BJ (cell line): ENCODE results near the gene PHLDB1. TPM values are rescaled to one million over a fixed set of nuclear protein-coding genes. Genes with fewer than 3 reads are reported as not detected.

Experiments
- CTCF ChIA-PET: fragments of 350-600 bp; formaldehyde crosslinking; extraction: SDS; loops from one replicate; lab custom pipeline; 2021; ENCODE audit warnings: antibody characterized with exemption, inconsistent platforms; lab: Yijun Ruan, JAX
- POLR2A ChIA-PET: fragments of 300-600 bp; sonication (Branson Sonifier 250); formaldehyde crosslinking; extraction: SDS; loops from one replicate; lab custom pipeline; 2021; ENCODE audit warnings: antibody characterized with exemption; lab: Charles Lee
- DNase-seq: peaks from one replicate; pipeline ENCODE4 v3.0.0-alpha.2; 2011; ENCODE audit warnings: low read depth
- H3K27me3 ChIP-seq: 2 replicates; pipeline ENCODE4 v1.6.0; 2011; ENCODE audit warnings: low read length; ENCODE audit not compliant: control insufficient read depth, insufficient read depth
- H3K36me3 ChIP-seq: 2 replicates; pipeline ENCODE4 v1.5.1; 2011; ENCODE audit warnings: low read length; ENCODE audit not compliant: control insufficient read depth, insufficient read depth
- H3K4me3 ChIP-seq: 2 replicates; pipeline ENCODE4 v1.5.1; 2011; ENCODE audit warnings: low read depth, mild to moderate bottlenecking, control low read depth, low read length
- polyA plus RNA-seq: library from polyadenylated mRNA; depleted of rRNA; stranded (reverse); fragments of >200 nt; gene quantifications from 2 replicates; pipeline ENCODE4 v1.2.3, GENCODE V29; 2011
- TF ChIP-seq, protein P1 (sequence below): IDR thresholded peaks from 2 replicates; pipeline ENCODE4 v1.5.1; 2011; ENCODE audit warnings: low read depth, mild to moderate bottlenecking, control low read depth, inconsistent platforms, low read length, moderate library complexity; ENCODE audit not compliant: insufficient read depth

PHLDB1 gene
- polyA plus RNA-seq, 1 experiment = 74.7 TPM

DNA sequence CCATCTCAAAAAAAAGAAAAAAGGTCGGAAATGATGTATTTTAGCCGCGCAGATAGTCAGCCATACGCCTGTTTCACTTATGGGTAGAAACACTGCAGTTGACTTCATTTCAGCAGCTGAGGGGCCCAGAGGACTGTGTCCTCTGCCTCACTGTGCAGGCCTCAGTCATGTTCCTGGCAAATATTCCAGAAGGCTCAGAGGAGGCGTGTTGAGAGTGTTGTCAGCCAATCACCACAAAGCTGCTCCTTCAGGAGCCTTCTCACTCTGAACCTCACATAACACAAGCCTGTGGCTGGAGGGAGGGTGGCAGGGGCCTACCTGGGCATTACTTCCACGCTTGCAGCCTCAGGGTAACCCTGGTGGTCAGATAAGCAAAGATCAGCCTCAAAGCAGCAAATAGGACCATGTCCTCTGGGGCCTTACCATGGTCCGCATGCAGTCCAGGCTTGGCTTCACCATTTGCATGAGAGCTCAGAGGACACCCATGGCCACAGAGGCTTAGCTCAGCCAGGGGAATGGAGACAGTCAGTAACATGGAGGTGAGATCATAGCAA lies 89.3 kb downstream of the PHLDB1 start:
- H3K36me3 ChIP-seq = no peaks in the 10 kb centered on the region
- POLR2A ChIA-PET = no interaction called here
- H3K27me3 ChIP-seq = no peaks in the 10 kb centered on the region
- CTCF ChIA-PET = interaction anchor here (0.9 to 10.3 kb wide), 4 partner anchors 9 to 260 kb away, joined by 3 to 108 read pairs (median 8); partner anchors contain the start of genes DDX6 and UPK2
- TF ChIP-seq, protein P1, sequence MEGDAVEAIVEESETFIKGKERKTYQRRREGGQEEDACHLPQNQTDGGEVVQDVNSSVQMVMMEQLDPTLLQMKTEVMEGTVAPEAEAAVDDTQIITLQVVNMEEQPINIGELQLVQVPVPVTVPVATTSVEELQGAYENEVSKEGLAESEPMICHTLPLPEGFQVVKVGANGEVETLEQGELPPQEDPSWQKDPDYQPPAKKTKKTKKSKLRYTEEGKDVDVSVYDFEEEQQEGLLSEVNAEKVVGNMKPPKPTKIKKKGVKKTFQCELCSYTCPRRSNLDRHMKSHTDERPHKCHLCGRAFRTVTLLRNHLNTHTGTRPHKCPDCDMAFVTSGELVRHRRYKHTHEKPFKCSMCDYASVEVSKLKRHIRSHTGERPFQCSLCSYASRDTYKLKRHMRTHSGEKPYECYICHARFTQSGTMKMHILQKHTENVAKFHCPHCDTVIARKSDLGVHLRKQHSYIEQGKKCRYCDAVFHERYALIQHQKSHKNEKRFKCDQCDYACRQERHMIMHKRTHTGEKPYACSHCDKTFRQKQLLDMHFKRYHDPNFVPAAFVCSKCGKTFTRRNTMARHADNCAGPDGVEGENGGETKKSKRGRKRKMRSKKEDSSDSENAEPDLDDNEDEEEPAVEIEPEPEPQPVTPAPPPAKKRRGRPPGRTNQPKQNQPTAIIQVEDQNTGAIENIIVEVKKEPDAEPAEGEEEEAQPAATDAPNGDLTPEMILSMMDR = no peak
- no peak for DNase-seq
- H3K4me3 ChIP-seq = no peak overlapping the region

DNA sequence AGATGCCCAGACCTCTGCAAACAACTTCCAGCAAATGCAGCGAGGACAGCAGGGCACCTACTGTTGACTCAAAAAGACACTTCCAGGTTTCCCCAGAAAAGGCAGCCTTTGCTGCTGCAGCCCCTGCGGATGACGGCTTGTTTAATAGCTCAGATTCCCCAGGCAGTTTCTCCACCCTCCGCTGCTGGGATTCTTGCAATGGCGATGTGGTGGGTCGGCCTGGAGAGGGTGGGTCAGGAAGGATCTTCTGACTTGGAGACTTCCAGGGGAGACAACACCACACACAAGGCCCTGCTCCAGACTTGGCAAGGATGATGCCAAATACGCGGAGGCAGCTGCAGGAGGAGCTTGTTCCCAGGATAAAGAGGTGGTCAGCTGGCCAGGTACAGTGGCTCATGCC lies 89.9 kb downstream of the PHLDB1 start:
- no peak overlapping the region for H3K4me3 ChIP-seq
- no peaks in the 10 kb centered on the region for H3K27me3 ChIP-seq
- TF ChIP-seq, protein P1 = no peak
- ChIA-PET POLR2A (interaction anchor here (0.6 kb wide), 1 partner anchor 292 kb away, joined by 7 read pairs; no protein-coding TSS in a partner anchor), CTCF (interaction anchor here (0.9 to 10.3 kb wide), 4 partner anchors 8 to 259 kb away, joined by 3 to 108 read pairs (median 8); partner anchors contain the start of genes DDX6 and UPK2)
- DNase-seq = no peak
- H3K36me3 ChIP-seq = no peaks in the 10 kb centered on the region

DNA sequence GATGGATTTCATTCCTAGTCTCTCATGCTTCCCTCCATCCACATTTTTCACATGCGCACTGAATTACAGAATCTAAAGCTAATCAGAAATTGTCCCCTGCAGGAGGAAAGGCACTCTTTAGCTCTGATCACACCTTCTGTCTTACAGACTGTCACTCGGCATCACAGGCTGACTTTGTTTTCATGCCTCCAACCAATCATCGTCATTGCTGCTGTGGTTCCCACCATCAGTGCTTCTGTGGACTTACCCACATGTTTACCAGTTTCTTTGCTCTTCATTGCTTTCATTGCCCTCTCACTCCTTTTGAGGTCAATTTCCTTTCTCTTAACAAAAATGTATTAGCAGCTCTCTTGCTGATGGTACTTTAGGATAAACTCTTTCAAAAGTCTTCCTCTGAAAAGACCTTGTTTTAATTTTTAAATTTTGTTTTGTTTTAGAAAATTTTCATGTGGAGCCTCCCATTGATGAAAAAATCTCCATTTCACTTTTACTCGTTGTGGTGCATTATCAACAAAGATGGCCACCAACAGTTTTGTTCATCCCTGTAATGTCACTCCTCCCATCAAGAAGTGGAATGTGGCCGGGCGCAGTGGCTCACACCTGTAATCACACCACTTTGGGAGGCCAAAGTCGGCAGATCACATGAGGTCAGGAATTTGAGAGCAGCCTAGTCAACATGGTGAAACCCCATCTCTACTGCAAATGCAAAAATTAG lies 92.2 kb downstream of the PHLDB1 start:
- Histone ChIP-seq H3K27me3 (peaks cover 1% of the 10 kb centered on the region; the same call in 1 of the 2 replicates), H3K4me3 (no peak overlapping the region), H3K36me3 (no peaks in the 10 kb centered on the region)
- ChIA-PET CTCF (interaction anchor here (0.6 to 7.2 kb wide), 4 partner anchors 9 to 260 kb away, joined by 3 to 41 read pairs (median 4); no protein-coding TSS in a partner anchor), POLR2A (no interaction called here)
- TF ChIP-seq, protein P1 = no peak
- no peak for DNase-seq

DNA sequence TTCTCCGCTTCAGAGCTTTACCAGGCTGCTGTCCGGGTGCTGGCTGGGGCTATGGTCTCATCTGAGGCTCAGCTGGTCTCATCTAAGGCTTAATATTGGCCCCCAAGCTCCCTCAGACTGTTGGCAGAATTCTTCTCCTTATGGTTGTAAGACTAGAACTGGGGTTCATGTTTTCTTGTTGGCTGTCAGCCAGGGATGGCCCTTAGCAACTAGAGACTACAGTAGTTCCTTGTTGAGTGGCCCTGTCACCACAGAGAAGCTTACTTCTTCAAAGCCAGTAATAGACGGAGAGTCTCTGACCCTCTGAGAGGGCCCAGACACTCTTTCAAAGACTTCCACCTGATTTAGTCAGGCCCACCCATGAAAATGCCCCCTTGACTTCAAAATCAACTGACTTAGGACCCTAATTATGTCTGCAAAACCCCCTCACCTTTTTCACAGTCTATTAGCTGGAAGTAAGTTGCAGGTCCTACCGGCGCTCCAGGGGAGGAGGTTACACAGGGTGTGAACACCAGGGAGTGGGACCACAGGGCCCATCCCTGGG lies 96.2 kb downstream of the PHLDB1 start:
- POLR2A ChIA-PET = no interaction called here
- Histone ChIP-seq H3K27me3 (peaks cover 7% of the 10 kb centered on the region), H3K4me3 (no peak overlapping the region), H3K36me3 (no peaks in the 10 kb centered on the region)
- CTCF ChIA-PET = interaction anchor here (2.7 to 7.2 kb wide), 2 partner anchors 15 to 225 kb away, joined by 8 to 41 read pairs; no protein-coding TSS in a partner anchor
- no peak for DNase-seq
- TF ChIP-seq, protein P1 = no peak
